GM12872 (cell line): Measurements from ENCODE around the gene PSMB5.
A peak's percentile ranks its signal among the peaks of the same experiment; 100 is the strongest.

ENCODE experiments used
- CTCF ChIP-seq: IDR thresholded peaks from 3 replicates; pipeline ENCODE4 v1.5.1; 2011; ENCODE audit warnings: low read depth, mild to moderate bottlenecking, low read length, moderate library complexity; ENCODE audit not compliant: insufficient read depth

Gene PSMB5

GRCh38 chr14:22995889-22996625 is 38.6 kb downstream of the PSMB5 start:
- TF ChIP-seq CTCF, result no peak

- TF ChIP-seq CTCF, result peak; percentile 69
These were observed 39.9 kb downstream of the PSMB5 start for GRCh38 chr14:22994762-22995275.

GRCh38 chr14:22993517-22993916 is 41.2 kb downstream of the PSMB5 start:
- TF ChIP-seq CTCF, result no peak

- TF ChIP-seq CTCF, result no peak
These were observed 42.8 kb downstream of the PSMB5 start for GRCh38 chr14:22991852-22992251.

GRCh38 chr14:22987291-22987690 is 47.4 kb downstream of the PSMB5 start:
- TF ChIP-seq CTCF, result no peak

GRCh38 chr14:22986508-22987054 is 48.1 kb downstream of the PSMB5 start:
- peak; percentile 86 for TF ChIP-seq CTCF

- no peak for TF ChIP-seq CTCF
These were observed 48.7 kb downstream of the PSMB5 start for GRCh38 chr14:22985894-22986507.
